A673 (cell line): ENCODE measurements around the gene MT1H. TPM values are rescaled to one million over a fixed set of nuclear protein-coding genes. Genes with fewer than 3 reads are reported as not detected.
"Not testable (repeated sequence)": the region's sequence is repeated elsewhere in the genome, so short reads cannot be mapped to it uniquely, and the experiment has no call there.

Source experiments
- BruUV-seq: library from RNA; stranded (reverse); fragments of 400-500 nt; replicated peaks from 2 replicates; lab custom pipeline; 2021; lab: Mats Ljungman, UMichigan
- CTCF ChIA-PET: fragments of 300-600 bp; sonication (Branson Sonifier 250); formaldehyde crosslinking; loops from one replicate; lab custom pipeline; 2022; ENCODE audit warnings: antibody characterized with exemption; lab: Charles Lee
- POLR2A ChIA-PET: fragments of 300-600 bp; sonication (Branson Sonifier 250); formaldehyde crosslinking; loops from one replicate; lab custom pipeline; 2022; ENCODE audit warnings: antibody characterized with exemption; ENCODE audit not compliant: low non-redundant PET; lab: Charles Lee
- DNase-seq: peaks from one replicate; pipeline ENCODE4 v3.0.0-alpha.2; 2015; ENCODE audit warnings: low spot score
- H3K27ac ChIP-seq: fragments of 200-600 bp; sonication (generic); 2 replicates; pipeline ENCODE4 v1.5.1; 2016; ENCODE audit warnings: mixed run types, low read depth, mild to moderate bottlenecking, mixed read lengths, antibody characterized with exemption, low read length; ENCODE audit not compliant: poor library complexity, severe bottlenecking
- H3K27me3 ChIP-seq: fragments of 200-600 bp; sonication (generic); replicated peaks from 2 replicates; pipeline ENCODE4 v1.6.1; 2017; ENCODE audit warnings: mixed run types, low read depth, mild to moderate bottlenecking, mixed read lengths, antibody characterized with exemption, low read length; ENCODE audit not compliant: insufficient read depth, poor library complexity
- H3K36me3 ChIP-seq: fragments of 200-600 bp; sonication (generic); 2 replicates; pipeline ENCODE4 v1.6.1; 2016; ENCODE audit warnings: mixed run types, mild to moderate bottlenecking, mixed read lengths, antibody characterized with exemption, low read length; ENCODE audit not compliant: insufficient read depth, poor library complexity, severe bottlenecking
- H3K4me1 ChIP-seq: fragments of 200-600 bp; sonication (generic); 2 replicates; pipeline ENCODE4 v1.6.1; 2017; ENCODE audit warnings: mixed run types, mild to moderate bottlenecking, mixed read lengths, antibody characterized with exemption, low read length; ENCODE audit not compliant: insufficient read depth, poor library complexity, severe bottlenecking
- H3K4me3 ChIP-seq: fragments of 200-600 bp; sonication (generic); 2 replicates; pipeline ENCODE4 v1.5.1; 2016; ENCODE audit warnings: low read depth, mixed run types, mild to moderate bottlenecking, mixed read lengths, low read length; ENCODE audit not compliant: poor library complexity, severe bottlenecking
- H3K9me3 ChIP-seq: fragments of 200-600 bp; sonication (generic); 2 replicates; pipeline ENCODE4 v1.6.1; 2016; ENCODE audit warnings: mixed run types, low read depth, mild to moderate bottlenecking, mixed read lengths, antibody characterized with exemption, low read length; ENCODE audit not compliant: poor library complexity, severe bottlenecking
- CTCF ChIP-seq: fragments of 300-800, 200-600 bp; sonication (generic); conservative IDR thresholded peaks from 2 replicates; pipeline ENCODE4 v1.5.1; 2017; ENCODE audit warnings: low read depth, mild to moderate bottlenecking, antibody characterized with exemption, low read length, moderate library complexity, mixed read lengths
- EZH2 ChIP-seq: fragments of 200-600 bp; sonication (generic); IDR thresholded peaks from 2 replicates; pipeline ENCODE4 v1.6.1; 2017; ENCODE audit warnings: borderline replicate concordance, low read depth, mild to moderate bottlenecking, mixed read lengths, antibody characterized with exemption, low read length; ENCODE audit not compliant: poor library complexity, severe bottlenecking
- intact Hi-C: fragments of 100-400 bp; cut with micrococcal nuclease; formaldehyde crosslinking; loops from one replicate; pipeline ENCODE4 v1.10.0; 2022; ENCODE audit not compliant: unreplicated experiment
- total RNA-seq: library from RNA; stranded (reverse); gene quantifications from 2 replicates; pipeline ENCODE4 v1.2.3, GENCODE V29; 2021

Gene MT1H
- total RNA-seq, 1 experiment from 2014 or later = 2.4 TPM

GRCh38 chr16:56667581-56668571 is 1.7 kb upstream of the MT1H start, which contains the start of gene MT1G:
Gene MT1G, minus strand, starts transcription at chr16:56668065. Its CDS starts 72 bp downstream, at chr16:56667993.
- TF ChIP-seq CTCF (no peak), EZH2 (no peak)
- H3K4me3 ChIP-seq = peak within 1 kb of the TSS; percentile 17
- ChIA-PET POLR2A (no interaction called here), CTCF (no interaction called here)
- H3K27me3 ChIP-seq = peaks cover 43% of the 10 kb centered on the region
- no peaks in the 10 kb centered on the region for H3K36me3 ChIP-seq
- H3K27ac ChIP-seq = no peak within 1 kb of the TSS
- no peaks in the 10 kb centered on the region for H3K9me3 ChIP-seq
- DNase-seq = peak; percentile 63
- intact Hi-C loops = no loop called here
- BruUV-seq = TSS peak; percentile 93
- H3K4me1 ChIP-seq = no peaks in the 10 kb centered on the region

GRCh38 chr16:56669840-56670619 is 416 bp downstream of the MT1H start:
- DNase-seq = no peak
- H3K27ac ChIP-seq = no peak overlapping the region
- TF ChIP-seq EZH2 (no peak), CTCF (no peak)
- no TSS peak for BruUV-seq
- intact Hi-C loops = no loop called here
- peaks cover 32% of the 10 kb centered on the region for H3K27me3 ChIP-seq
- POLR2A ChIA-PET = no interaction called here
- no peaks in the 10 kb centered on the region for H3K36me3 ChIP-seq
- no peak overlapping the region for H3K4me3 ChIP-seq
- no peaks in the 10 kb centered on the region for H3K9me3 ChIP-seq
- H3K4me1 ChIP-seq = no peaks in the 10 kb centered on the region
- CTCF ChIA-PET = no interaction called here

GRCh38 chr16:56670620-56670934 is 963 bp downstream of the MT1H start:
- H3K4me3 ChIP-seq = no peak overlapping the region
- peaks cover 32% of the 10 kb centered on the region for H3K27me3 ChIP-seq
- CTCF ChIA-PET = no interaction called here

GRCh38 chr16:56671691-56672090 is 2.1 kb downstream of the MT1H start:
- H3K4me1 ChIP-seq, H3K9me3 ChIP-seq, POLR2A ChIA-PET, CTCF ChIA-PET, BruUV-seq, DNase-seq, intact Hi-C loops, H3K36me3 ChIP-seq, H3K27ac ChIP-seq, H3K4me3 ChIP-seq: not testable (repeated sequence)
- H3K27me3 ChIP-seq = peaks cover 32% of the 10 kb centered on the region

More at GRCh38 chr16:56670620-56670934, 963 bp downstream of the MT1H start:
- no peak for TF ChIP-seq EZH2
- TF ChIP-seq CTCF = no peak
- no TSS peak for BruUV-seq
- POLR2A ChIA-PET = no interaction called here
- intact Hi-C loops = no loop called here
- Histone ChIP-seq H3K4me1 (no peaks in the 10 kb centered on the region), H3K9me3 (no peaks in the 10 kb centered on the region), H3K27ac (no peak overlapping the region), H3K36me3 (no peaks in the 10 kb centered on the region)
- no peak for DNase-seq

- H3K27me3 ChIP-seq = peaks cover 30% of the 10 kb centered on the region
- DNase-seq, intact Hi-C loops, CTCF ChIA-PET, H3K27ac ChIP-seq, H3K9me3 ChIP-seq, H3K4me3 ChIP-seq, H3K4me1 ChIP-seq, POLR2A ChIA-PET, H3K36me3 ChIP-seq, BruUV-seq: not testable (repeated sequence)
Observed at GRCh38 chr16:56672171-56672570, 2.6 kb downstream of the MT1H start.
